CD1c-positive myeloid dendritic cell (primary cell): Measurements from ENCODE around the gene SHROOM4.

Experiments
- DNase-seq: peaks from one replicate; pipeline ENCODE4 v3.0.0-alpha.2; 2016; ENCODE audit errors: extremely low spot score

The SHROOM4 gene

GRCh38 chrX:50711907-50712306 is 102.1 kb downstream of the SHROOM4 start:
- DNase-seq = no peak

DNA sequence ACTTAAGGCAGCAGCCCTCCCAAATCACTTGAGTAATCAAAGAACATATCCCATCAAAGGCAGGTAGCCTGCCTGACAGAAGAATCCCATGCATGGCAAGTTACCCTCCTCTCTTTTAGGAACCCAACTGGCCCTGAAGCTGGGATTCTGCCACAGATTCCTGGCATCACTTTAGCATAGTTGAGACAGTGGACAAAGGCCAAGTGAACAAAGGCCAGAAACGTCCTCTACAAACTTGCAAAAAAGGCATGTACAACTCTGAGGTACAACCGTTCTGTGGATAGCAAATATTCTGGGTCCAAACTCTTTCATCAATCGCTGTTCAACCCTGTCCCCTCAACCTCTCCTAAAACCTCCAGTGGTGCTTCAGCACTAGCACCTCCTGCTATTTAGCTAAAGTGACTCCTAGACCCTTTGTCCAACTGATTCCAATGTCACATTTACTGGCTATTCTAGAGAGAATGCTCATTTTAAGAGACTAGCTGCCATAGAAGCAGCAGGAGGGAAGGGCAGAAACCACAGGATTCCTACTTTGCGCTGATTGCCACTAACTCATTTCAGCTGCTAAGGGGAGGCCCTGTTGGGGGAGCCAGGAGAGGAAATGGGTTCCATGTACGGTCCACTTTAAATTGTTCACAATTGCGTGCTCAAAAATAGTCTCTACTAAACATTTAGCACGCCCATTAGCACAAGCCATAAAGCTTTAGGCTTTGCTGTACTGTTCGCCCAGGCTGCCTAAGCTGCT is 105.9 kb downstream of the SHROOM4 start:
- DNase-seq = no peak

GRCh38 chrX:50707405-50707804 is 106.6 kb downstream of the SHROOM4 start:
- no peak for DNase-seq

GRCh38 chrX:50705042-50705441 is 109.0 kb downstream of the SHROOM4 start:
- DNase-seq = no peak

DNA sequence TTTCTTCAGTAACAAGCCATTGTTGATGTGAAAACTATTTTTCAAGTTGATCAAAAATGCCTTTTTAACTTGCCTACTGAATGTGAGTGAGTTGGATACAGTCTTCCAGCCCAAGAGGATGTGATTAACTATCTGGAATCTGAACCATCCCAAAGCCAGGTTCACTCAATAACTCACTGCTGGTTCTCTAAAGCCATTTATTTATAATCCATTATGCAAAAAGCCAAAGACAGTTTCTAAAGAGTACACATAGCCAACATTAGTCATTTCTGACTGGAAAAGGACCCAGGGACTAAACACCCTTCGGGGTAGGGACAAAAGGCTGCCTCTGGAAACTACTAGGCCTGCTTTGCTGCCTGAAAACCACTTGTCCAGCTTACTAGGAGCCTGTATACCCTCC is 109.6 kb downstream of the SHROOM4 start:
- no peak for DNase-seq

- DNase-seq = no peak
Observed at GRCh38 chrX:50700921-50701320, 113.1 kb downstream of the SHROOM4 start.

- DNase-seq = no peak
Observed at GRCh38 chrX:50698944-50699343, 115.0 kb downstream of the SHROOM4 start.

- DNase-seq = no peak
Observed at GRCh38 chrX:50697691-50698090, 116.3 kb downstream of the SHROOM4 start.

- peak; percentile 51 for DNase-seq
Observed at GRCh38 chrX:50691820-50692219, 122.2 kb downstream of the SHROOM4 start.

GRCh38 chrX:50684871-50685270 is 129.1 kb downstream of the SHROOM4 start:
- no peak for DNase-seq

DNA sequence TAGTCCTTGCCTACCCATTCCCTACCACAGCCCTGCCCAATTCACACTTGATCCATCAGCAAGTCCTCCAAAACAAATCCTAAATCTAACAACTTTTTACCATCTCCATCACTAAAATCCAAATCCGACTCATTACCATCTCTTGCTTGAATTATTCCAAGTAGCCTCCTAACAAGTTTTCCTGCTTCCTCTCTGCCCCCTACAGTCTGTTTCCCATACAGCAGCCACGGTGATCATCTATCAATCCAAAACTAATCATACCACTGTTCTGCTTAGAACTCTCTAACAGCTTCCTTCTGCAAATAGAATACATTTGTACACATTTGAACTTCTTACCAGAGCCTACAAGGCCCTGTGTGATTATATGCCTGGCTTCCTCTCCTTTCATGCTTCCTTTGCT is 133.0 kb downstream of the SHROOM4 start:
- DNase-seq = no peak

DNA sequence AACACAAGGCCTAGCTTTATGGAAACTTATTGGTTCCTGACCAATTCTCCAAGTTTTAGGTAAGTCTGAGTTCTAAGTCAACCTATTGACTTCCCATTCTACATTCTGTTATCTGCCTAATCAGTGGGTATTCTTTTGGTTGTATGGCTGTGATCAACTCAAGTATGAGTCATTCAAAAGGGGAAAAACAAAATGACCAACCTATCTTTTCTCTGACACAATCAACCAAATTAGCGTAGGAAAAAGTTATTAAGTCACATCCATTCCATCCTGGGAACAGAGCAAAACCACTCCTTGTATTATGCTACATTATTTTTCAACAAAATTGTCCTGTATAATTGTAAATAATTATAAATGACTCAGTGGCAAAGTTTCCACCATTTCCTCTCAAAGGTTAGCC is 136.2 kb downstream of the SHROOM4 start:
- DNase-seq = no peak

- no peak for DNase-seq
Observed at GRCh38 chrX:50671661-50672060, 142.3 kb downstream of the SHROOM4 start.

- DNase-seq = no peak
Observed at GRCh38 chrX:50668860-50669259, 145.1 kb downstream of the SHROOM4 start.

- no peak for DNase-seq
Observed at GRCh38 chrX:50648156-50648555, 165.8 kb downstream of the SHROOM4 start.

DNA sequence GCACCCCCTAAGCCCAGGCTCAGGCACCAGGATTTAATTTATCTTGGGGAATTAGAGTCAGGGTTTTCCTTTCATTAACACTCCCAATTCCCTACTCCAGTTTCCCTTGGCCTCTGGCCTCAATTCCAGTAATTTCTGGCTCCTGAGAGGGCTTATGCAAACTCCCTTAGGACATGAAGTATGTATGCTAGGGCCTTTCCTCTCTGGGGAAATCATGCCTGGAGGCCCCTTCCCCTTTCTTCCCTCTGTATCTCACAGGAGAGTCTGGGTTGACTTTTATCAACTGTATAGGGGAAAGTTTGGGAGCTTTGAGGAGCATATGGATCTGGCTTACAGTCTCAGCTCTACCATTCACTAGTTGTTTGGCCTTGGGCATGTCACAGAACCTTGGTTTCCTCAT is 169.5 kb downstream of the SHROOM4 start:
- DNase-seq = no peak

- DNase-seq = no peak
Observed at GRCh38 chrX:50643525-50644137, 170.4 kb downstream of the SHROOM4 start.

GRCh38 chrX:50638123-50638522 is 175.9 kb downstream of the SHROOM4 start:
- DNase-seq = no peak

DNA sequence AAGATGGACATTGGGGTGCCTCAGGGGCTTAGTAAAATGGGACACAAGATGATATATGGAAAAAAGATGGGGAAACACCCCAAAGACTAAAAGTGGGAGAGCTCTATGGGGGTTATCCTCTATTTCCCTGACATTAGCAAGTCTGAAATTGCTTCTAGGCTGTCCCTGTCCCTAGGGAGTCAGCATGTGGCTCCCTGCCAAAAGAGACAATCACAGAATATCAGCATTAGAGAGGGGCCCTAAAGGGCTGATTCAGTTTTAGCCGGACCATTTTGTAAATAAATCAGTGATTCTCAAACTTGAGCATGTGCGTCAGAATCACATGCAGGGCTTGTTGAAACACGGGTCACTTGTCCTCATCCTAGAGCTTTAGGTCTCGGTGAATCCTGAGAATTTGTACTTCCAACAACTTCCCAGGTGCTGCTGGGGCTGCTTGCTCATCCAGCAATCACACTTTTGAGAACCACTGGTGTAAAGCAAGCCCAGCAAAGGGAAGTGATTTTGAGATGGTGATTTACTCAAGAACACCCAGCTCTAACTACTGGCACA is 178.1 kb downstream of the SHROOM4 start:
- no peak for DNase-seq

- no peak for DNase-seq
Observed at GRCh38 chrX:50635162-50635561, 178.8 kb downstream of the SHROOM4 start.

GRCh38 chrX:50629774-50630173 is 184.2 kb downstream of the SHROOM4 start:
- DNase-seq = no peak

GRCh38 chrX:50627696-50628095 is 186.3 kb downstream of the SHROOM4 start:
- no peak for DNase-seq

- DNase-seq = no peak
Observed at GRCh38 chrX:50626432-50626831, 187.6 kb downstream of the SHROOM4 start.
